NCI-H2107 (cell line): ENCODE data around the gene FAM227A.
"Not testable (repeated sequence)": the region's sequence is repeated elsewhere in the genome, so short reads cannot be mapped to it uniquely, and the experiment has no call there.

Experiments used
- DNase-seq: peaks from one replicate; lab custom pipeline; 2025; lab: John Stamatoyannopoulos, UW

The FAM227A gene

GRCh38 chr22:38657045-38657909, 1.1 kb upstream of the FAM227A start:
- DNase-seq = no peak

GRCh38 chr22:38655519-38656255, 505 bp downstream of the FAM227A start:
- DNase-seq = no peak

DNA sequence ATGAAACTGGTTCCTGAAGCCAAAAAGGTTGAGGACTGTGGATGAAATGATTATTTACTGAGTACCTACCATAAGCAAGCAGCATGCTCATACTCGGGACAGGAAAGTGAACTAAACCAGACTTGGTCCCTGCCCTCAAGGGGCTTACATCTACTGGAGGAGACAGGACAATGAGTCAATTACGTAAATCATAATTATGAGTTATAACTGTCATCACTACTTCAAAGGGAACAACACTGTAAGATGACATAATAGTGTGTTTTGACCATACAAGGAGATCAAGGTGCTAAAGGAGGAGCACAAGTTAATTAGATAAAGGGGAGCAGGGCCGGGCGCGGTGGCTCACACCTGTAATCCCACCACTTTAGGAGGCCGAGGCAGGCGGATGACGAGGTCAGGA, 2.5 kb downstream of the FAM227A start:
- no peak for DNase-seq

DNA sequence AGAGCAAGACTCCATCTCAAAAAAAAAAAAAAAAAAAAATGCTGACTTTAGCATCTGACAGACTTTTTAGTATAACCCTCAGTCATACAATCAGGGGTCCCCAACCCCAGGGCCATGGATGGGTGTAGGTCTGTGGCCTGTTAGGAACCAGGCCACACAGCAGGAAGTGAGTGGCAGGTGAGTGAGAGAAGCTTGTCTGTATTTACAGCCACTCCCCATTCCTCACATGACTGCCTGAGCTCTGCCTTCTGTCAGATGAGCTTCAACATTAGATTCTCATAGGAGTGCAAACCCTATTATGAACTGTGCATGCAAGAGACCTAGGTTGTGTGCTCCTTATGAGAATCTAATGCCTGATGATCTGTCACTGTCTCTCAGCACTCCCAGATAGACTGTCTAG, 3.3 kb downstream of the FAM227A start:
- no peak for DNase-seq

- no peak for DNase-seq
These were observed 6.2 kb downstream of the FAM227A start for GRCh38 chr22:38649841-38650522.

GRCh38 chr22:38645430-38645829, 10.8 kb downstream of the FAM227A start:
- no peak for DNase-seq

GRCh38 chr22:38644245-38644644, 11.9 kb downstream of the FAM227A start:
- DNase-seq = not testable (repeated sequence)

- DNase-seq = no peak
These were observed 14.6 kb downstream of the FAM227A start for GRCh38 chr22:38641476-38642040.

DNA sequence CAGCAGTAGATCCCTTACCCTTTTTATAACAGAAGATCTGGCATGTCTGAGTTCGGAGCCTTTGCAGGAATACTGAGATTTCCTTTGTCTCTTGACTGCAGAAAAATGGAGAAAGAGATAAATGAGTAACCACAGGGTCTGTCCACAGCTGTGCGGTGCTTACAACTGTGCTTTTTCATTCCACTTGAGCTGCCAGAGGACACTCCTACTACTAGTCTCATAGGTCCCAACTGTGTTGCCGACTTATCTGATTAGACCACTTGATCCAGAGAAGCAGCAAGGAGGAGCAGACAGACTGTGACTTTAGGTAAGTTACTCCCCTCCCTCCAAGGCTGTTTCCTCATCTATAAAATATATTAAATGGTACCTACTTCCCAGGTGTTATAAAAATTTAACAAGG, 17.5 kb downstream of the FAM227A start:
- DNase-seq = no peak

DNA sequence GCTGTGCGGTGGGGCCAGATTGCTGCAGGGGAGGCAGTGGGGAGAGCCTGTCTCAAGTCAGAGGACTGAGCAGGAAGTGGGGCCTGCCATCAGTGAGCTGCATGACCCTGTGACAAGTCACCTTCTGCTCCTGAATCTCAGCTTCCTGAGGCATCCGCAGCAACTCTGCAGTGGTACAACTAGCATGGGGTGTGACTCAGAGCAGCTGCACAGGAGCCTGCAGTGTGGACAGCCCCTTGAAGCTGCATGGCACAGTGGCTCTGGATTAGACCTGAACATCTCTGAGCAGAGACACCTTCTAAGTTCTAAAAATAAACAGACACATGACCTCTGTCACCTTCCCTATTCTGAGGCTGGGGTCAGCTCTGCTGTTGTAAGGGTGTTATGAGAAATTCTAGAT, 18.0 kb downstream of the FAM227A start:
- DNase-seq = no peak

GRCh38 chr22:38632528-38632927, 23.7 kb downstream of the FAM227A start:
- DNase-seq = no peak

- DNase-seq = no peak
These were observed 24.5 kb downstream of the FAM227A start for GRCh38 chr22:38631724-38632123.

- DNase-seq = no peak
These were observed 27.1 kb downstream of the FAM227A start for GRCh38 chr22:38629108-38629507.

- DNase-seq = no peak
These were observed 27.7 kb downstream of the FAM227A start for GRCh38 chr22:38628444-38628843.

DNA sequence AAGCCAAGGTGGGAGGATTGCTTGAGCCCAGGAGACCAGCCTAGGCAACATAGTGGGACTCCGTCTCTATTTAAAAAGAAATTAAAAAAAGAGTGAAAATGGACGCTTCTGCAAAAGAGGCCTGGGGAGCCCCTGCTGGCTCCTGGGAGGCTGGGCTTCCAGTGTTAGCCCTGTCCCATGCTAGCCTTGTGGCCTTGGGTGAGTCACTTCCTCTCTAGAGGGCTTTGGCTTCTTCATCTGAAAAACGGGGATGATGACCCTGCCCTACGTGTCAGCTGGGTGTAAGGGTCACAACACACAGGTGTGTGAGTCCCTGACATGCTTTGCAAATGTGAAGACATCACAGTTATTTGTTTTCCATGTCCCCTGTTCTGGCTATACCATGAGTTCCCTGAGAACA, 32.8 kb downstream of the FAM227A start:
- DNase-seq = no peak

DNA sequence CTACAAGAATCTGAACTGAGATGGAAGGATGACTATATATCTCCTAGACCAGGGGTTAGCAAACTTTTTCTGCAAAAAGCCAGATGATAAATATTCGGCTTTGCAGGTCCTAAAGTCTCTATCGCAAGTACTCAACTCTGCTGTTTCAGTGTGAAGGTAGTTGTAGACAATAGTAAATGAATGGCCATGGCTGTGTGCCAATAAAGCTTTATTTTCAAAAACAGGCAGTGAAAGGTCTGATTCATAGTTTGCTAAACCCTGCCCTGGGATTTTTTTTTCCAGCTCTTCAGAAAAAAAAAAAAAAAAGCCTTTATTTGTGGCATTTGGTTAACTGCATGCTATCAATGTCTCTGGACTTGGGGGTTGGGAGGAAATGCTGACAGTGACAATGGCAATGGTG, 37.5 kb downstream of the FAM227A start:
- no peak for DNase-seq

GRCh38 chr22:38618258-38618657, 37.9 kb downstream of the FAM227A start:
- DNase-seq = no peak

DNA sequence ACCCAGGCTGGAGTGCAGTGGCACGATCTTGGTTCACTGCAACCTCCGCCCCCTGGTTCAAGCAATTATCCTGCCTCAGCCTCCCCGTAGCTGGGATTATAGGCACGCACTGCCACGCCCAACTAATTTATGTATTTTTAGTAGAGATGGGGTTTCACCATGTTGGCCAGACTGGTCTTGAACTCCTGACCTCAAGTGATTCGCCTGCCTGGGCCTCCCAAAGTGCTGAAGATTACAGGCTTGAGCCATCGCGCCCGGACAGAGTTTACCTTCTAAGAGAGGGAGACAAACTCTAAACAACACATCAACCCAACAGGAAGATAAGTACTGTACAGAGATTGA, 41.2 kb downstream of the FAM227A start:
- DNase-seq = not testable (repeated sequence)

- DNase-seq = no peak
These were observed 41.7 kb downstream of the FAM227A start for GRCh38 chr22:38614332-38615063.

- no peak for DNase-seq
These were observed 42.6 kb downstream of the FAM227A start for GRCh38 chr22:38613588-38613987.

GRCh38 chr22:38612217-38613006, 43.8 kb downstream of the FAM227A start:
- no peak for DNase-seq
